IMR-90 (cell line): Measurements from ENCODE around the gene TNPO2. TPM values are rescaled to one million over a fixed set of nuclear protein-coding genes. Genes with fewer than 3 reads are reported as not detected.

Experiments
- ATAC-seq: fragments of 200-7000 bp; cut with Tn5 transposase; 2 replicates; pipeline ENCODE4 v1.9.1; 2020; ENCODE audit warnings: low read depth, mild to moderate bottlenecking, moderate library complexity
- BruUV-seq: library from RNA; stranded (reverse); fragments of 400-500 nt; replicated peaks from 2 replicates; lab custom pipeline; 2021; lab: Mats Ljungman, UMichigan
- CTCF ChIA-PET: fragments of 300-600 bp; formaldehyde crosslinking; extraction: SDS; loops from one replicate; lab custom pipeline; 2021; ENCODE audit warnings: antibody characterized with exemption; lab: Yijun Ruan, JAX
- POLR2A ChIA-PET: fragments of 300-600 bp; sonication (Branson Sonifier 250); formaldehyde crosslinking; loops from one replicate; lab custom pipeline; 2022; ENCODE audit warnings: antibody characterized with exemption; ENCODE audit not compliant: unreplicated experiment; lab: Charles Lee
- DNase-seq: peaks from one replicate; pipeline ENCODE4 v3.0.0; 2013
- H2AFZ ChIP-seq: replicated peaks from 2 replicates; pipeline ENCODE3; 2013; ENCODE audit warnings: low read length, mild to moderate bottlenecking; ENCODE audit not compliant: poor library complexity
- H2AK5ac ChIP-seq: 2 replicates; pipeline ENCODE4 v1.6.1; 2013; ENCODE audit warnings: low read depth, low read length, inconsistent platforms
- H2AK9ac ChIP-seq: replicated peaks from 2 replicates; pipeline ENCODE3; 2013; ENCODE audit warnings: mild to moderate bottlenecking, low read depth, low read length, moderate library complexity; ENCODE audit not compliant: poor library complexity
- H2BK120ac ChIP-seq: 2 replicates; pipeline ENCODE4 v1.6.1; 2013; ENCODE audit warnings: low read depth, low read length, inconsistent platforms
- H2BK15ac ChIP-seq: 3 replicates; pipeline ENCODE4 v1.6.1; 2013; ENCODE audit warnings: low read depth, low read length, inconsistent platforms
- H2BK20ac ChIP-seq: 2 replicates; pipeline ENCODE4 v1.6.1; 2013; ENCODE audit warnings: low read depth, mild to moderate bottlenecking, inconsistent platforms, low read length, moderate library complexity
- H2BK5ac ChIP-seq: 2 replicates; pipeline ENCODE4 v1.6.1; 2013; ENCODE audit warnings: mild to moderate bottlenecking, low read depth, low read length, inconsistent platforms; ENCODE audit not compliant: poor library complexity, severe bottlenecking
- H3K14ac ChIP-seq: replicated peaks from 2 replicates; pipeline ENCODE4 v1.6.1; 2013; ENCODE audit warnings: low read depth, low read length, inconsistent platforms
- H3K18ac ChIP-seq: 2 replicates; pipeline ENCODE4 v1.6.1; 2013; ENCODE audit warnings: low read depth, low read length, control low read depth
- H3K23ac ChIP-seq: 2 replicates; pipeline ENCODE4 v1.6.1; 2013; ENCODE audit warnings: low read depth, low read length, inconsistent platforms
- H3K27ac ChIP-seq: 2 replicates; pipeline ENCODE4 v1.5.1; 2013; ENCODE audit warnings: mild to moderate bottlenecking, control low read depth, low read length; ENCODE audit not compliant: insufficient read depth
- H3K27me3 ChIP-seq: 2 replicates; pipeline ENCODE4 v1.6.1; 2013; ENCODE audit warnings: low read length; ENCODE audit not compliant: control insufficient read depth, insufficient read depth
- H3K36me3 ChIP-seq: 2 replicates; pipeline ENCODE4 v1.6.1; 2013; ENCODE audit warnings: low read length, mixed read lengths; ENCODE audit not compliant: control insufficient read depth, insufficient read depth
- H3K4ac ChIP-seq: 2 replicates; pipeline ENCODE4 v1.6.1; 2013; ENCODE audit warnings: low read depth, low read length, inconsistent platforms
- H3K4me1 ChIP-seq: 2 replicates; pipeline ENCODE4 v1.6.1; 2013; ENCODE audit warnings: low read length, mixed read lengths; ENCODE audit not compliant: control insufficient read depth, insufficient read depth
- H3K4me2 ChIP-seq: 2 replicates; pipeline ENCODE4 v1.6.1; 2013; ENCODE audit warnings: low read depth, mild to moderate bottlenecking, control low read depth, low read length, moderate library complexity
- H3K4me3 ChIP-seq: 2 replicates; pipeline ENCODE4 v1.5.1; 2013; ENCODE audit warnings: low read depth, mild to moderate bottlenecking, control low read depth, low read length, moderate library complexity; ENCODE audit not compliant: insufficient read depth
- H3K56ac ChIP-seq: 2 replicates; pipeline ENCODE4 v1.6.1; 2013; ENCODE audit warnings: low read length, inconsistent platforms; ENCODE audit not compliant: insufficient read depth; ENCODE audit errors: extremely low read depth
- H3K79me1 ChIP-seq, 2 experiments: 2 replicates each; pipeline ENCODE4 v1.6.1; 2013; ENCODE audit warnings: low read length in 2 of 2, inconsistent platforms in 1 of 2, low read depth in 1 of 2
- H3K9ac ChIP-seq: 2 replicates; pipeline ENCODE4 v1.6.1; 2013; ENCODE audit warnings: low read depth, low read length, control low read depth
- H3K9me1 ChIP-seq: 2 replicates; pipeline ENCODE4 v1.6.1; 2013; ENCODE audit warnings: low read length, inconsistent platforms; ENCODE audit not compliant: insufficient read depth
- H3K9me3 ChIP-seq: 2 replicates; pipeline ENCODE4 v1.6.1; 2013; ENCODE audit warnings: low read length; ENCODE audit not compliant: control insufficient read depth, insufficient read depth
- H4K20me1 ChIP-seq: 2 replicates; pipeline ENCODE4 v1.6.1; 2013; ENCODE audit warnings: low read length, inconsistent platforms; ENCODE audit not compliant: insufficient read depth
- H4K5ac ChIP-seq: 2 replicates; pipeline ENCODE4 v1.6.1; 2013; ENCODE audit warnings: mild to moderate bottlenecking, low read depth, low read length, control low read depth
- H4K8ac ChIP-seq, 2 experiments: 2 replicates each; pipeline ENCODE4 v1.6.1; 2013; ENCODE audit warnings: low read depth in 2 of 2, low read length in 2 of 2, control low read depth in 1 of 2, inconsistent platforms in 1 of 2
- H4K91ac ChIP-seq: 2 replicates; pipeline ENCODE4 v1.6.1; 2013; ENCODE audit warnings: low read depth, low read length, inconsistent platforms; ENCODE audit not compliant: insufficient read depth
- BHLHE40 ChIP-seq: fragments of 150-350 bp; IDR thresholded peaks from 2 replicates; pipeline ENCODE4 v1.6.1; 2016; ENCODE audit warnings: mild to moderate bottlenecking, low read depth, low read length
- CEBPB ChIP-seq: IDR thresholded peaks from 2 replicates; pipeline ENCODE4 v1.6.1; 2012; ENCODE audit warnings: low read depth, low read length, improper control_type of control experiment
- FOS ChIP-seq: fragments of 150-350 bp; IDR thresholded peaks from 2 replicates; pipeline ENCODE4 v1.6.1; 2016; ENCODE audit warnings: low read depth, low read length
- MAFK ChIP-seq: IDR thresholded peaks from 2 replicates; pipeline ENCODE4 v1.6.1; 2012; ENCODE audit warnings: low read depth, low read length, improper control_type of control experiment
- MAZ ChIP-seq: IDR thresholded peaks from 2 replicates; pipeline ENCODE4 v1.6.1; 2012; ENCODE audit warnings: low read depth, mild to moderate bottlenecking, low read length, improper control_type of control experiment, moderate library complexity, borderline replicate concordance
- MXI1 ChIP-seq: IDR thresholded peaks from 2 replicates; pipeline ENCODE4 v1.6.1; 2012; ENCODE audit warnings: low read depth, mild to moderate bottlenecking, low read length, moderate library complexity, borderline replicate concordance
- NFE2L2 ChIP-seq: fragments of 150-350 bp; IDR thresholded peaks from 2 replicates; pipeline ENCODE4 v1.6.1; 2016; ENCODE audit warnings: low read depth, mild to moderate bottlenecking, low read length
- POLR2A ChIP-seq: IDR thresholded peaks from 2 replicates; pipeline ENCODE4 v1.6.1; 2012; ENCODE audit warnings: mild to moderate bottlenecking, low read depth, low read length
- RFX5 ChIP-seq: IDR thresholded peaks from 2 replicates; pipeline ENCODE4 v1.8.0; 2012; ENCODE audit warnings: low read depth, mild to moderate bottlenecking, low read length, moderate library complexity
- SMC3 ChIP-seq: fragments of 150-350 bp; IDR thresholded peaks from 2 replicates; pipeline ENCODE4 v1.6.1; 2016; ENCODE audit warnings: low read depth, mild to moderate bottlenecking, antibody characterized with exemption, low read length, moderate library complexity
- WGBS, 2 experiments: methylation state at CpG; one replicate each; pipeline versions ENCODE4 v1.1.5 to v1.1.7; 2013; ENCODE audit warnings: missing lambda C conversion rate in 2 of 2; ENCODE audit not compliant: insufficient read length in 1 of 2; ENCODE audit errors: extremely low coverage in 2 of 2; 5-methylcytosine and 5-hydroxymethylcytosine counted together
- dilution Hi-C: fragments of 300-500 bp; cut with HindIII; formaldehyde crosslinking; loops from one replicate; pipeline ENCODE4 v1.14.3; 2018; ENCODE audit warnings: low sequenced_read_pairs; ENCODE audit not compliant: unreplicated experiment
- in situ Hi-C: fragments of 300-500 bp; cut with MboI; formaldehyde crosslinking; loops from 3 replicates; pipeline ENCODE4 v1.14.3; 2019; ENCODE audit warnings: low sequenced_read_pairs, inconsistent platforms, mixed read lengths
- intact Hi-C: fragments of 100-400 bp; cut with micrococcal nuclease; formaldehyde crosslinking; loops from 2 replicates; pipeline ENCODE4 v1.10.0; 2022
- polyA plus RNA-seq, 3 experiments: library from polyadenylated mRNA; depleted of rRNA; stranded (reverse); fragments of >200 nt; gene quantifications; 2 replicates each; pipeline ENCODE4 v1.2.3, GENCODE V29; 2012; ENCODE audit warnings: low replicate concordance in 1 of 3
- total RNA-seq: library from RNA; depleted of rRNA; stranded (reverse); fragments of >200 nt; gene quantifications from 2 replicates; pipeline ENCODE4 v1.2.3, GENCODE V29; 2012
- TF ChIP-seq, protein P1 (sequence below): fragments of 150-350 bp; IDR thresholded peaks from 2 replicates; pipeline ENCODE4 v1.6.1; 2016; ENCODE audit warnings: low read depth, mild to moderate bottlenecking, low read length, moderate library complexity, borderline replicate concordance
- TF ChIP-seq, protein P2 (sequence below): fragments of 150-350 bp; IDR thresholded peaks from 2 replicates; pipeline ENCODE4 v1.6.1; 2017; ENCODE audit warnings: mild to moderate bottlenecking, antibody characterized with exemption, low read length, low read depth
- TF ChIP-seq, protein P3 (sequence below): conservative IDR thresholded peaks from 2 replicates; pipeline ENCODE4 v1.5.1; 2012; ENCODE audit warnings: mild to moderate bottlenecking, low read depth, low read length, improper control_type of control experiment

The TNPO2 gene
- total and polyA plus RNA-seq, 2 of the 4 experiments (the other 2 are of a cell fraction): 36.0 to 77.2 TPM

DNA sequence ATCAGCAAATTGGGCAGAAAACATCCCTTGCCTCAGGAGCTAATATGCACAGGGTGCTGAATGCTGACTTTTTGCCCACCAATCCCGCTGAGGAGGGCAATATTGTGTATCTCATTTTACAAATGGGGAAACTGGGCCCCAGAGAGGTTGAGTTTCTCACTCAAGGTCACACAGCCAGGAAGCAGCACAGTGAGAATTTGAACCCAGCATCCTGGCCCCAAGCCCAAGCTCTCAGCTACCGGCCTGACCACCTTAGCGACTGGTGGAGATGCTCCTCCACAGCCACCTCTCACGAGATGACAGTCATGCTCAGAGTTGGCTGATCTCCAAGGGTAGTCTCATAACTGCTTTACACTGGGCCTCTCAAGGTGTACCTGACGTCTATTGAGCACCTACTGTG, 30.8 kb downstream of the TNPO2 start:
- H2AK9ac ChIP-seq: no peak overlapping the region
- no peak for ATAC-seq

More for the DNA sequence above, 30.8 kb downstream of the TNPO2 start:
- no peaks in the 10 kb centered on the region for H3K27me3 ChIP-seq
- H3K36me3 ChIP-seq: peaks cover 2% of the 10 kb centered on the region; the same call in 1 of the 2 replicates
- H2AFZ ChIP-seq: no peak overlapping the region
- H4K91ac ChIP-seq: no peak overlapping the region
- H3K4me3 ChIP-seq: no peak overlapping the region
- no peak overlapping the region for H2BK120ac ChIP-seq
- H3K14ac ChIP-seq: no peak overlapping the region
- H2BK5ac ChIP-seq: no peak overlapping the region
- ChIA-PET POLR2A (no interaction called here), CTCF (no interaction called here)
- H3K27ac ChIP-seq: no peak overlapping the region
- no peak overlapping the region for H2BK15ac ChIP-seq
- H3K9ac ChIP-seq: no peak overlapping the region
- no peaks in the 10 kb centered on the region; the same call in 1 of the 2 replicates for H3K9me1 ChIP-seq
- dilution Hi-C loops (no loop called here), in situ Hi-C loops (no loop called here), intact Hi-C loops (no loop called here)
- no peak overlapping the region for H4K5ac ChIP-seq
- H3K4me1 ChIP-seq: peaks cover 2% of the 10 kb centered on the region; the same call in 1 of the 2 replicates
- no peak for DNase-seq
- H3K18ac ChIP-seq: no peak overlapping the region
- H3K56ac ChIP-seq: no peak overlapping the region
- H3K4me2 ChIP-seq: no peak overlapping the region
- no peaks in the 10 kb centered on the region; the same call in 1 of the 2 replicates for H4K20me1 ChIP-seq
- H3K9me3 ChIP-seq: no peaks in the 10 kb centered on the region
- TF ChIP-seq MAZ (no peak), FOS (no peak), MAFK (no peak), POLR2A (no peak), CEBPB (no peak), BHLHE40 (no peak), MXI1 (no peak), RFX5 (no peak), SMC3 (no peak), NFE2L2 (no peak)
- TF ChIP-seq, protein P1, sequence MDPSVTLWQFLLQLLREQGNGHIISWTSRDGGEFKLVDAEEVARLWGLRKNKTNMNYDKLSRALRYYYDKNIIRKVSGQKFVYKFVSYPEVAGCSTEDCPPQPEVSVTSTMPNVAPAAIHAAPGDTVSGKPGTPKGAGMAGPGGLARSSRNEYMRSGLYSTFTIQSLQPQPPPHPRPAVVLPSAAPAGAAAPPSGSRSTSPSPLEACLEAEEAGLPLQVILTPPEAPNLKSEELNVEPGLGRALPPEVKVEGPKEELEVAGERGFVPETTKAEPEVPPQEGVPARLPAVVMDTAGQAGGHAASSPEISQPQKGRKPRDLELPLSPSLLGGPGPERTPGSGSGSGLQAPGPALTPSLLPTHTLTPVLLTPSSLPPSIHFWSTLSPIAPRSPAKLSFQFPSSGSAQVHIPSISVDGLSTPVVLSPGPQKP: no peak
- TF ChIP-seq, protein P2, sequence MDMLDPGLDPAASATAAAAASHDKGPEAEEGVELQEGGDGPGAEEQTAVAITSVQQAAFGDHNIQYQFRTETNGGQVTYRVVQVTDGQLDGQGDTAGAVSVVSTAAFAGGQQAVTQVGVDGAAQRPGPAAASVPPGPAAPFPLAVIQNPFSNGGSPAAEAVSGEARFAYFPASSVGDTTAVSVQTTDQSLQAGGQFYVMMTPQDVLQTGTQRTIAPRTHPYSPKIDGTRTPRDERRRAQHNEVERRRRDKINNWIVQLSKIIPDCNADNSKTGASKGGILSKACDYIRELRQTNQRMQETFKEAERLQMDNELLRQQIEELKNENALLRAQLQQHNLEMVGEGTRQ: no peak
- TF ChIP-seq, protein P3, sequence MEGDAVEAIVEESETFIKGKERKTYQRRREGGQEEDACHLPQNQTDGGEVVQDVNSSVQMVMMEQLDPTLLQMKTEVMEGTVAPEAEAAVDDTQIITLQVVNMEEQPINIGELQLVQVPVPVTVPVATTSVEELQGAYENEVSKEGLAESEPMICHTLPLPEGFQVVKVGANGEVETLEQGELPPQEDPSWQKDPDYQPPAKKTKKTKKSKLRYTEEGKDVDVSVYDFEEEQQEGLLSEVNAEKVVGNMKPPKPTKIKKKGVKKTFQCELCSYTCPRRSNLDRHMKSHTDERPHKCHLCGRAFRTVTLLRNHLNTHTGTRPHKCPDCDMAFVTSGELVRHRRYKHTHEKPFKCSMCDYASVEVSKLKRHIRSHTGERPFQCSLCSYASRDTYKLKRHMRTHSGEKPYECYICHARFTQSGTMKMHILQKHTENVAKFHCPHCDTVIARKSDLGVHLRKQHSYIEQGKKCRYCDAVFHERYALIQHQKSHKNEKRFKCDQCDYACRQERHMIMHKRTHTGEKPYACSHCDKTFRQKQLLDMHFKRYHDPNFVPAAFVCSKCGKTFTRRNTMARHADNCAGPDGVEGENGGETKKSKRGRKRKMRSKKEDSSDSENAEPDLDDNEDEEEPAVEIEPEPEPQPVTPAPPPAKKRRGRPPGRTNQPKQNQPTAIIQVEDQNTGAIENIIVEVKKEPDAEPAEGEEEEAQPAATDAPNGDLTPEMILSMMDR: no peak
- H2BK20ac ChIP-seq: no peak overlapping the region
- no peak overlapping the region for H3K23ac ChIP-seq
- BruUV-seq: no TSS peak
- no peak overlapping the region for H4K8ac ChIP-seq
- WGBS, 2 experiments: 100% methylated on average over 1 of the region's 5 CpGs; no CpG with 5 or more reads in 1 of the 2 experiments
- no peak overlapping the region for H2AK5ac ChIP-seq
- peaks cover 7 to 27% of the 10 kb centered on the region in 2 experiments for H3K79me1 ChIP-seq
- no peak overlapping the region for H3K4ac ChIP-seq
